GM12892 (cell line): ENCODE data around the gene PPP2R2D.

Experiments used
- POLR2A ChIP-seq: IDR thresholded peaks from 2 replicates; pipeline ENCODE4 v1.6.1; 2011; ENCODE audit warnings: low read depth, low read length, control low read depth
- POLR2AphosphoS5 ChIP-seq: IDR thresholded peaks from 2 replicates; pipeline ENCODE4 v1.6.1; 2011; ENCODE audit warnings: low read depth, low read length, control low read depth

GRCh38 chr10:131978851-131979250 lies 78.0 kb downstream of the PPP2R2D start:
- TF ChIP-seq POLR2AphosphoS5, result no peak
- TF ChIP-seq POLR2A, result no peak
